Lung (tissue), 12 donors: ENCODE results near the gene FAM24B. TPM values are rescaled to one million over a fixed set of nuclear protein-coding genes. Genes with fewer than 3 reads are reported as not detected.

Source experiments
- ATAC-seq: fragments of 200-7000 bp; cut with Tn5 transposase; one replicate; pipeline ENCODE4 v1.9.1; 2020; ENCODE audit warnings: moderate number of reproducible peaks; ENCODE audit not compliant: insufficient read depth, low FRiP score
- DNase-seq, 3 donors: peaks; one replicate each; pipeline ENCODE4 v3.0.0-alpha.2; 2013 to 2017
- H3K27ac ChIP-seq, 2 donors: one replicate each; pipeline ENCODE4 v1.5.1; 2013; ENCODE audit warnings: mild to moderate bottlenecking in 2 of 2, moderate library complexity in 2 of 2, control low read depth in 1 of 2, inconsistent platforms in 1 of 2, low read depth in 1 of 2, low read length in 1 of 2
- H3K27me3 ChIP-seq, 3 donors: one replicate each; pipeline ENCODE4 v1.5.1; 2013; ENCODE audit warnings: low read length in 2 of 3; ENCODE audit not compliant: control insufficient read depth in 3 of 3, insufficient read depth in 3 of 3
- H3K36me3 ChIP-seq, 4 donors: one replicate each; pipeline ENCODE4 v1.5.1; 2013; ENCODE audit warnings: low read length in 4 of 4, mild to moderate bottlenecking in 1 of 4, moderate library complexity in 1 of 4; ENCODE audit not compliant: control insufficient read depth in 4 of 4, insufficient read depth in 4 of 4
- H3K4me1 ChIP-seq, 5 donors: one replicate each; pipeline ENCODE4 v1.5.1; 2013; ENCODE audit warnings: low read length in 5 of 5, mild to moderate bottlenecking in 2 of 5, moderate library complexity in 1 of 5; ENCODE audit not compliant: control insufficient read depth in 5 of 5, insufficient read depth in 5 of 5
- H3K4me3 ChIP-seq: one replicate; pipeline ENCODE4 v1.5.1; 2013; ENCODE audit warnings: mild to moderate bottlenecking, control low read depth, moderate library complexity
- H3K9ac ChIP-seq, 2 donors: one replicate each; pipeline ENCODE4 v1.5.1; 2013; ENCODE audit warnings: low read length in 2 of 2, control low read depth in 1 of 2; ENCODE audit not compliant: insufficient read depth in 1 of 2
- H3K9me3 ChIP-seq, 4 donors: one replicate each; pipeline ENCODE4 v1.5.1; 2013; ENCODE audit warnings: low read length in 3 of 4, mild to moderate bottlenecking in 1 of 4, moderate library complexity in 1 of 4; ENCODE audit not compliant: control insufficient read depth in 4 of 4, insufficient read depth in 3 of 4
- CTCF ChIP-seq: IDR thresholded peaks from 2 replicates; pipeline ENCODE4 v1.5.1; 2012; ENCODE audit warnings: mild to moderate bottlenecking; ENCODE audit errors: control extremely low read depth, extremely low read depth
- WGBS, 2 donors: extraction: QIAGEN DNeasy Blood & Tissue Kit; methylation state at CpG; one replicate each; pipeline ENCODE4 v1.1.7; 2013; 5-methylcytosine and 5-hydroxymethylcytosine counted together
- polyA plus RNA-seq, 2 donors: library from polyadenylated mRNA; stranded (reverse); fragments of 200-250 nt; gene quantifications; one replicate each; pipeline ENCODE4 v1.2.1, GENCODE V29; 2013
- total RNA-seq, 2 donors: library from RNA; depleted of rRNA in 1 of 2; stranded (reverse); fragments of >200 nt in 1 of 2; gene quantifications; one replicate each; pipeline ENCODE4 v1.2.1, GENCODE V29; 2014 to 2021
- donor health status: control.
- donor health status: control.
- donor health status: Bipolar disorder and iron deficiency.
- donor health status: healthy.
- donor health status: DM: yes; HTN: yes; CAD: no.

The FAM24B gene
- total and polyA plus RNA-seq, 4 donors, result 1.6 to 7.8 (median 3.2) TPM

GRCh38 chr10:122850705-122851640 is 28.4 kb downstream of the FAM24B start:
- no peak for ATAC-seq
- H3K36me3 ChIP-seq, result peaks cover 0 to 5% (median 3%) of the 10 kb centered on the region in 4 donors
- H3K4me1 ChIP-seq, result no peaks in the 10 kb centered on the region
- no peak overlapping the region for H3K27ac ChIP-seq
- DNase-seq, result peak in 2 of 3 donors; percentile 2 to 3
- WGBS, 2 donors, result 72 to 83% methylated on average over 5 of the region's 5 CpGs
- no peaks in the 10 kb centered on the region for H3K9me3 ChIP-seq
- TF ChIP-seq CTCF, result no peak
- H3K27me3 ChIP-seq, result no peaks in the 10 kb centered on the region
- H3K9ac ChIP-seq, result no peak overlapping the region
- no peak overlapping the region for H3K4me3 ChIP-seq

- no peak overlapping the region for H3K9ac ChIP-seq
- no peak for TF ChIP-seq CTCF
- H3K4me1 ChIP-seq, result no peaks in the 10 kb centered on the region
- DNase-seq, result no peak
- no peak overlapping the region for H3K4me3 ChIP-seq
- no peak overlapping the region for H3K27ac ChIP-seq
- peaks cover 0 to 2% (median 0%) of the 10 kb centered on the region in 4 donors for H3K9me3 ChIP-seq
- H3K27me3 ChIP-seq, result no peaks in the 10 kb centered on the region
- peaks cover 0 to 5% (median 4%) of the 10 kb centered on the region in 4 donors for H3K36me3 ChIP-seq
- WGBS, 2 donors, result 81 to 87% methylated on average over 12 of the region's 12 CpGs
- ATAC-seq, result no peak
Measured at GRCh38 chr10:122849900-122850605, 29.3 kb downstream of the FAM24B start.

- DNase-seq (no peak), ATAC-seq (no peak)
- Histone ChIP-seq H3K27me3 (no peaks in the 10 kb centered on the region), H3K9me3 (peaks cover 0 to 2% (median 0%) of the 10 kb centered on the region in 4 donors), H3K9ac (no peak overlapping the region), H3K27ac (no peak overlapping the region), H3K36me3 (peaks cover 0 to 5% (median 2%) of the 10 kb centered on the region in 4 donors), H3K4me3 (no peak overlapping the region), H3K4me1 (no peaks in the 10 kb centered on the region)
- WGBS, 2 donors, result 77 to 93% methylated on average over 2 of the region's 2 CpGs
- TF ChIP-seq CTCF, result no peak
Measured at GRCh38 chr10:122849090-122849489, 30.3 kb downstream of the FAM24B start.
